Cardiac fibroblast (primary cell): ENCODE data around the gene SHKBP1.
"Not testable (repeated sequence)": the region's sequence is repeated elsewhere in the genome, so short reads cannot be mapped to it uniquely, and the experiment has no call there.

Experiments
- DNase-seq, 2 donors: peaks; one replicate each; pipeline versions ENCODE4 v3.0.0 to v3.0.0-alpha.2; 2010; ENCODE audit warnings: low read depth in 2 of 2
- H3K4me3 ChIP-seq, 2 donors: replicated peaks in 1 of 2; 1 replicate in 1 of 2; 2 replicates in 1 of 2; pipeline ENCODE4 v1.5.1; 2011; ENCODE audit warnings: low read depth in 2 of 2, low read length in 2 of 2, mild to moderate bottlenecking in 2 of 2, moderate library complexity in 1 of 2
- TF ChIP-seq, protein P1 (sequence below): IDR thresholded peaks from one replicate; pipeline ENCODE4 v1.5.1; 2011; ENCODE audit warnings: low read depth, mild to moderate bottlenecking, low read length, inconsistent platforms

SHKBP1 gene

DNA sequence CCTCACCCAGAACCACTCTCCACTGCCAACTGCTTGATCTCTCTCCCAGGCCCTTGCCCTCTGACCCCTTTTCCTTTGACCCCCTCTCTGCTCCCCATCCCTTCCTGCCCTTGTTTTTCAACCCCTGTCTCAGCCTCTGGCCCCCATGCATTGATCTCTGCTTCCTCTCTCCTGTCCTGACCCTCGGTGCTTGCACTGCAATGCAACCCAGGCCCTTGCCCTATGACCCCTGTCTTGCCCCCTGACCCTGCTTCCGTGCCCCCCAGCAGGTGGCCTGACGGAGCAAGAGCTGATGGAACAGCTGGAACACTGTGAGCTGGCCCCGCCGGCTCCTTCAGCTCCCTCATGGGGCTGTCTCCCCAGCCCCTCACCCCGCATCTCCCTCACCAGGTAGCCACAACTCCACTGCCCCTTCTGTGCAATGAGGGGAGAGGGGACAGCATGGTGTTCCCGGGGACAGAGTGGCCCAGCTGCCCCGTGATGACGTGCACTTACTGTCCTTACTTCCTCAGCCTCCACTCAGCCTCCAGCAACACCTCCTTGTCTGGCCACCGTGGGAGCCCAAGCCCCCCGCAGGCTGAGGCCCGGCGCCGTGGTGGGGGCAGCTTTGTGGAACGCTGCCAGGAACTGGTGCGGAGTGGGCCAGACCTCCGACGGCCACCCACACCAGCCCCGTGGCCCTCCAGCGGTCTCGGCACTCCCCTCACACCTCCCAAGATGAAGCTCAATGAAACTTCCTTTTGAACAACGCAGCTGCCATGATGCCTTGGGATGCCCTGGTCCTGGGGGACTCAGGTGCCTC lies 14.0 kb downstream of the SHKBP1 start:
- DNase-seq = no peak
- TF ChIP-seq, protein P1, sequence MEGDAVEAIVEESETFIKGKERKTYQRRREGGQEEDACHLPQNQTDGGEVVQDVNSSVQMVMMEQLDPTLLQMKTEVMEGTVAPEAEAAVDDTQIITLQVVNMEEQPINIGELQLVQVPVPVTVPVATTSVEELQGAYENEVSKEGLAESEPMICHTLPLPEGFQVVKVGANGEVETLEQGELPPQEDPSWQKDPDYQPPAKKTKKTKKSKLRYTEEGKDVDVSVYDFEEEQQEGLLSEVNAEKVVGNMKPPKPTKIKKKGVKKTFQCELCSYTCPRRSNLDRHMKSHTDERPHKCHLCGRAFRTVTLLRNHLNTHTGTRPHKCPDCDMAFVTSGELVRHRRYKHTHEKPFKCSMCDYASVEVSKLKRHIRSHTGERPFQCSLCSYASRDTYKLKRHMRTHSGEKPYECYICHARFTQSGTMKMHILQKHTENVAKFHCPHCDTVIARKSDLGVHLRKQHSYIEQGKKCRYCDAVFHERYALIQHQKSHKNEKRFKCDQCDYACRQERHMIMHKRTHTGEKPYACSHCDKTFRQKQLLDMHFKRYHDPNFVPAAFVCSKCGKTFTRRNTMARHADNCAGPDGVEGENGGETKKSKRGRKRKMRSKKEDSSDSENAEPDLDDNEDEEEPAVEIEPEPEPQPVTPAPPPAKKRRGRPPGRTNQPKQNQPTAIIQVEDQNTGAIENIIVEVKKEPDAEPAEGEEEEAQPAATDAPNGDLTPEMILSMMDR = no peak
- H3K4me3 ChIP-seq = no peak overlapping the region

DNA sequence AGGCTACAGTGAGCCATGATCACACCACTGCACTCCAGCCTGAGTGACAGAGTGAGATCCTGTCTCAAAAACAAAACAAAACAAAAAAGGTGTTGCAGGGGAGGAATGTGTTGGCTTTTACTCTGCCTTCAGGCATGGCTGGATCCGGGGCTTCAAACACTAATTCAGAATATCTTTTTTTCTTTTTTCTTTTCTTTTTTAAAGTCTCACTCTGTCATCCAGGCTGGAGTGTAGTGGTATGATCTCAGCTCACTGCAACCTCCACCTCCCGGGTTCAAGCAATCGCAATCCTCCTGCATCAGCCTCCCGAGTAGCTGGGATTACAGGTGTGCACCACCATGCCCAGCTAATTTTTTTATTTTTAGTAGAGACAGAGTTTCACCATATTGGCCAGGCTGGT lies 15.1 kb downstream of the SHKBP1 start:
- DNase-seq, H3K4me3 ChIP-seq: not testable (repeated sequence)

DNA sequence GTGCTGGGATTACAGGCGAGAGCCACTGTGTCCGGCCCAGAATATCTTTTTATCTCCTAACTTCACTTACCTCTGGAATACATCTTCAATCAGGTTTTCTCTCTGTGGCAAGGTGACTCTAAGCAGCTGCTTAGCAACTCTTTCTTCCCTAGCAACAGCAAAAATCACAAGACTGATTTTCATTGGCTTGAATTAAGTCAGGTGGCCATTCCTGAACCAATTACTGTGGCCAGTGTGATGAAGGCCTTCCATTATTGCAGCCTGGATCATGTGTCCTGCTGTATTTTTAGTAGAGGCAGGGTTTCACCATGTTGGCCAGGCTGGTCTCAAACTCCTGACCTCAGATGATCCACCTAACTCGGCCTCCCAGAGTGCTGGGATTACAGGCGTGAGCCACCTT lies 15.5 kb downstream of the SHKBP1 start:
- H3K4me3 ChIP-seq = no peak overlapping the region
- peak; percentile 71 to 77 for DNase-seq
- TF ChIP-seq, protein P1 = no peak

DNA sequence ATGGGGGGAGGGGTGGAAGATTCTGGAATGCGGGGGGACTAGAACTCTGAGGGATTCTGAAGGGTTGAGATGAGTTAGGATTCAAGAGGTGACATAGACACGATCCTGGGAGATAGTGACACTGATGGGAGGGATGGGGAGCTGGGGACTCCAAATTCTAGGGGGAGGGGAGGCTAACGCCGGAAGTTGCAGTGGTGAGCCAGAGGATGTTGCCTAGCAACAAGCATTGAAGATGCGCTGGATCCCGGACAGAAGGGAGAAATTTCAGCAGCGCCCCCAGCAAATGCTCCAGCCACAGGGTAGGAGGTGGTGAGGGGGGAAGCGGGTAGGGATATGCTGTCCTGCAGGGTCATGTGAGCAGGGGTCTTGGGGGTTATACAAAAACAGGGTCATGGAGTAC lies 17.6 kb downstream of the SHKBP1 start:
- H3K4me3 ChIP-seq = no peak overlapping the region
- no peak for DNase-seq
- TF ChIP-seq, protein P1 = no peak

DNA sequence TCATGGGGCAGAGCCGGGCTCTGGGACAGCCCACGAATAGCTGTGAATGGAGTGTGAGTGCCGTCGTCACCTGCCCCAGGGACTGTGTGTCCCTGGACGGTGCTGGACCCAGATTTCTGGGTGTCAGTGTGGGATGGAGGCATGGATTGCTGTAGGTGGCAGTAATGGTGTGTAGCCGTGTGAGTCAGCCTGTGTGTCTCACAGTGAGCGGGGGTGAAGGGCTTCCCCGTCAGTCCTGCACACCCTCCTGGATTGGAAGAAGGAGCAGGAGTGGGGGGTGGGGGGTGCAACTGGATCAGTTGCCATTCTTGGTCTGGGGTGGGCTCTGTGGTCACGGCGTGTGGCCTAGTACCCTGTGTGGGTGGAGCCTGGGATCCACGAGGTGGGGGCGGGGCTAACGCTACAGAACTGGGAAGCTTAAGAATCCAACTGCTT lies 18.0 kb downstream of the SHKBP1 start:
- no peak overlapping the region for H3K4me3 ChIP-seq
- TF ChIP-seq, protein P1 = peak; percentile 20
- peak in 1 of 2 donors; percentile 51 for DNase-seq

DNA sequence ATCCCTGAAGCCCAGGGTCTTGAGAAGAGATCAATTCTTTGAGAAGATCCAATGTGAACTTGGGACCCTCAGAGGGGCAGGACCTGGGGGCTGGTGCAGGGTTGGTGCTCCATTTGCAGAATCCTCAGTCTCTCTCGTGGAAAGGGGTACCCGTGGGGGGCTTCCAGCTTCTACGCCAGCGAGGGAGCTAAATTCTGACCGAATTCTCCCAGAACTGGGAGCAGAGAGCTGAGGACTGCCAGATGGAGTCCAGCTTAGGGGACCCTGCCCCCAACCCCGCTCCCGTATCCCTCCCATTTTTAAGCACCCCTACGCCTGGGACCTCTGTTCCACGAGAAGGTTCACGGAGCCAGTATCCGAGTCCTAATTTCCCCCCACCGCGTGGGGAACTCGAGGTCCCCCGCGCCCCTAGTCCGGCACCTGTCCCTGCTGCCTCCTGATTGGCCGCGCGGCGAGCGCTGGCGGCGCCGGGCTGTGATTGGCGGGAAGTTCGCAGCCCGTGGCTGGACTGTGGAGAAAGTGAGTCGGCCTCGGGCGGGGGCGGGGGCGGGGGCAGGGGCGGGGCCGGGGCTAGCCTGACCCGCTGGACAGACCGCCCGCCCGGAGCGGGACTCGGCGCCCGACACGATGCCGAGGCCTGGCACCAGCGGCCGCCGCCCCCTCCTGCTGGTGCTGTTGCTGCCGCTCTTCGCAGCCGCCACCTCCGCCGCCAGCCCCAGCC lies 20.1 kb downstream of the SHKBP1 start:
- TF ChIP-seq, protein P1 = no peak
- DNase-seq = peak; percentile 60 to 63
- peak overlapping the region in 1 of 2 donors; percentile 18 for H3K4me3 ChIP-seq

DNA sequence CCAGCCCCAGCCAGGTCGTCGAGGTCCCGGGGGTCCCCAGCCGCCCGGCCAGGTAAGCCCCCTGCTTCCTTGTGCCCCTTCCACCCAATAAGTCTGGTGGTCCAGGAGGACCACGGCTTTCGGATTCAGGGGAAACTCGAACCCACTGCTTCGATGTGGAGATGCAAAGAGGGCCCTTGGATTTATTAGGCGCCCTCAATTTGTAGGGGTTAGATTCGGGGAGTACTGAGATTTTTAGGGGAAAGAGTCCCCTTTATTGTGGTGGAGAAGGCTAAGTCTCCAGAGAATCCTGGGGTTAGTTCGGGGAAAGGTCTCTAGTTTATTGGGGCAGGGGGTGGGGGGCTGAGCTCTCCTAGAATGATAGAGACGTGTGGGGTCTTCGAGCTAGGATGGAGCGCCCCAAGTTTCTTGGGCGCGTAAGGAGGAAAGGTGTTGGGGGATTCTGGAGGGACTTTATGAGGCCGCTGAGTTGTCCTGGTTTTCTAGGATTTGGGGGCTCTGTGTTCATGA lies 20.7 kb downstream of the SHKBP1 start:
- TF ChIP-seq, protein P1 = no peak
- peak overlapping the region in 1 of 2 donors; percentile 18 for H3K4me3 ChIP-seq
- DNase-seq = no peak
